ENCODE data around the gene RHOT1.

The RHOT1 gene

DNA sequence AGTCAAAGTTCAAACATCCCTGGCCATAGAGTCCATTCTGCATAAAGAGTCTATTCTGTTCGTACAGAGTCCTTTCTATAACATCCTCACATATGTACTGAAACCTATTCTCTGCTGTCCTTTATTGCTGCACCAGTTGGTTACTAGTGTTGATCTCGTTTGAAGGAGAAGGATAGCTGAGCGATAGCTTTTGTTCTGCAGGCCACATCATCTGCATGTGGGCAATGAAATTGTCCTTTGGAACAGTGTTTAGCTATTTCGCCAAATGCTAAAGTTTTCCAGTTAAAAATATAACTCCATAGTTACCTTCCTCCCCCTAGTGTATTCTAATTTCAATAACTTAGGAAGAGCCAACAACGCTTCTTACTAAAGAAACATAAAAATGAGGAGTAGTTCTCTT lies 6.0 kb downstream of the RHOT1 start:
- Histone ChIP-seq H3K27ac (ENCODE audit: low read depth, low read length) (no peak overlapping the region), H3K36me3 (ENCODE audit: control insufficient read depth in 1 of 2, insufficient read depth in 2 of 2, low read length in 2 of 2) (peaks cover 2 to 4% of the 10 kb centered on the region in 2 experiments), H3K14ac (ENCODE audit: low read length) (no peak overlapping the region), H2BK120ac (ENCODE audit: insufficient read depth, low read length, poor library complexity) (no peak overlapping the region), H3K79me2 (ENCODE audit: control insufficient read depth, insufficient read depth, low read length, poor library complexity) (no peaks in the 10 kb centered on the region), H4K12ac (ENCODE audit: low read depth, low read length) (no peak overlapping the region), H3K4me3 (ENCODE audit: low read depth, low read length) (no peak overlapping the region), H3K4me1 (ENCODE audit: control insufficient read depth in 1 of 2, insufficient read depth in 2 of 2, low read length in 2 of 2) (no peaks in the 10 kb centered on the region), H2AK5ac (ENCODE audit: low read length) (no peak overlapping the region), H2BK5ac (ENCODE audit: low read depth, low read length, poor library complexity) (no peak overlapping the region), H3K18ac (ENCODE audit: low read length) (no peak overlapping the region), H3K9ac (ENCODE audit: low read length) (no peak overlapping the region), H3K4ac (ENCODE audit: low read depth, low read length) (no peak overlapping the region), H2BK12ac (ENCODE audit: low read length) (no peak overlapping the region), H2AFZ (ENCODE audit: insufficient read depth, low read length, poor library complexity) (no peak overlapping the region), H3K79me1 (ENCODE audit: low read length) (no peaks in the 10 kb centered on the region), H4K91ac (ENCODE audit: low read depth, low read length) (no peak overlapping the region), H3K9me3 (ENCODE audit: insufficient read depth, low read depth, low read length) (no peaks in the 10 kb centered on the region), H4K8ac (ENCODE audit: low read depth, low read length) (no peak overlapping the region), H3K27me3 (ENCODE audit: insufficient read depth, low read length) (no peaks in the 10 kb centered on the region), H3K4me2 (ENCODE audit: low read length) (no peak overlapping the region), H3K23ac (ENCODE audit: low read length) (no peak overlapping the region)
- WGBS (ENCODE audit: extremely low coverage, insufficient coverage, insufficient read length), result no CpG with 5 or more reads among the region's 5 CpGs
- DNase-seq, result no peak

DNA sequence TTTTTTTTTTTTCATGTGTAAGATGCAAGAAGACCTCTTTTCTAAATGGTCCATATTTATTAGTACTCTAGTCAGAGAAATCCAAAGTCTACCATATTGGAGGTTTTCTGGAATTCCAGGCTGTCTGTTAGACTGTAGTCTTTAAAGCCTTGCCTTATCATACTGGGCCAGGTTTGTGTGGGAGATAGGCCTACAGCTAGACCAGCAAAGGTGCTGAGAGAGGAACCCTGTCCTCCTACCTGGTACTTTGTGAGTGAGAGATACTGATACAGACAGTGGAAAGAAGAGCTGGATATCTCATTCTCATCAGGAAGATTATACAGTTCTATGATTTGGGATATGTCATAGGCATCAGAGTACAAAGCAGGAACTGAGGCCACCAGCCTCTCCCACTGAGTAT lies 8.1 kb downstream of the RHOT1 start:
- H3K9me3 ChIP-seq (ENCODE audit: insufficient read depth, low read depth, low read length), result no peaks in the 10 kb centered on the region

DNA sequence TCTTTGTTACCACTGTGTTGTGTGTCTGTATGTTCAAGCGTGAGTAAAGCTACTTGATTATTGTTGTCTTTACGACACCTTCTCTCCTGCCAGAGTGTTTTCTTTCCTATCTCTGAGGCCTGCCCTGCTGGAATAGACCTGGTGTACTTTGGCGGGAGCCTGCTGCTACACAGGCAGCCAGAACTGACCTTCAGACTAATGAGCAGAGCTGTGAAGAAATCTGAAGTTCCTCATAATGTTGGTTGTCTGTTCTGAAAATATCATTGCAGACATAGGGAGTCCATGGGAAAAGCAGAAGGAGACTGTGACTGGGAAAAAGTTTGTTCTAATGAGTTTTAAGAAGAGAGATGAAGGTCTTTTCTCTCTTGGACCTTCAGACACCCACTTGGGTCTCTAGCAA lies 9.8 kb downstream of the RHOT1 start:
- H3K18ac ChIP-seq (ENCODE audit: low read length), result no peak overlapping the region
- no peak overlapping the region for H3K9ac ChIP-seq (ENCODE audit: low read length)
- H3K79me1 ChIP-seq (ENCODE audit: low read length), result no peaks in the 10 kb centered on the region
- H3K27ac ChIP-seq (ENCODE audit: low read depth, low read length), result no peak overlapping the region
- H3K4me3 ChIP-seq (ENCODE audit: low read depth, low read length), result no peak overlapping the region
- no peak overlapping the region for H2AK5ac ChIP-seq (ENCODE audit: low read length)
- H3K23ac ChIP-seq (ENCODE audit: low read length), result no peak overlapping the region
- H4K91ac ChIP-seq (ENCODE audit: low read depth, low read length), result no peak overlapping the region
- no peaks in the 10 kb centered on the region for H3K79me2 ChIP-seq (ENCODE audit: control insufficient read depth, insufficient read depth, low read length, poor library complexity)
- H3K4me1 ChIP-seq (ENCODE audit: control insufficient read depth in 1 of 2, insufficient read depth in 2 of 2, low read length in 2 of 2), result no peaks in the 10 kb centered on the region
- H3K27me3 ChIP-seq (ENCODE audit: insufficient read depth, low read length), result no peaks in the 10 kb centered on the region
- no peaks in the 10 kb centered on the region for H3K9me3 ChIP-seq (ENCODE audit: insufficient read depth, low read depth, low read length)
- H4K12ac ChIP-seq (ENCODE audit: low read depth, low read length), result no peak overlapping the region
- no peak overlapping the region for H3K4me2 ChIP-seq (ENCODE audit: low read length)
- H3K14ac ChIP-seq (ENCODE audit: low read length), result no peak overlapping the region
- peaks cover 2 to 6% of the 10 kb centered on the region in 2 experiments for H3K36me3 ChIP-seq (ENCODE audit: control insufficient read depth in 1 of 2, insufficient read depth in 2 of 2, low read length in 2 of 2)
- no peak overlapping the region for H2BK120ac ChIP-seq (ENCODE audit: insufficient read depth, low read length, poor library complexity)
- H2BK12ac ChIP-seq (ENCODE audit: low read length), result no peak overlapping the region
- no CpG with 5 or more reads among the region's 3 CpGs for WGBS (ENCODE audit: extremely low coverage, insufficient coverage, insufficient read length)
- H3K4ac ChIP-seq (ENCODE audit: low read depth, low read length), result no peak overlapping the region
- H4K8ac ChIP-seq (ENCODE audit: low read depth, low read length), result no peak overlapping the region
- no peak for DNase-seq
- H2AFZ ChIP-seq (ENCODE audit: insufficient read depth, low read length, poor library complexity), result no peak overlapping the region
- H2BK5ac ChIP-seq (ENCODE audit: low read depth, low read length, poor library complexity), result no peak overlapping the region

More for the DNA sequence above, 8.1 kb downstream of the RHOT1 start:
- Histone ChIP-seq H3K4me3 (ENCODE audit: low read depth, low read length) (no peak overlapping the region), H4K8ac (ENCODE audit: low read depth, low read length) (no peak overlapping the region), H2BK12ac (ENCODE audit: low read length) (no peak overlapping the region), H3K23ac (ENCODE audit: low read length) (no peak overlapping the region), H2BK5ac (ENCODE audit: low read depth, low read length, poor library complexity) (no peak overlapping the region), H3K27ac (ENCODE audit: low read depth, low read length) (no peak overlapping the region), H3K14ac (ENCODE audit: low read length) (no peak overlapping the region), H3K27me3 (ENCODE audit: insufficient read depth, low read length) (no peaks in the 10 kb centered on the region), H3K79me2 (ENCODE audit: control insufficient read depth, insufficient read depth, low read length, poor library complexity) (no peaks in the 10 kb centered on the region), H2BK120ac (ENCODE audit: insufficient read depth, low read length, poor library complexity) (no peak overlapping the region), H2AFZ (ENCODE audit: insufficient read depth, low read length, poor library complexity) (no peak overlapping the region), H3K18ac (ENCODE audit: low read length) (no peak overlapping the region), H4K12ac (ENCODE audit: low read depth, low read length) (no peak overlapping the region), H3K36me3 (ENCODE audit: control insufficient read depth in 1 of 2, insufficient read depth in 2 of 2, low read length in 2 of 2) (peaks cover 2 to 8% of the 10 kb centered on the region in 2 experiments), H3K4me2 (ENCODE audit: low read length) (no peak overlapping the region), H4K91ac (ENCODE audit: low read depth, low read length) (no peak overlapping the region), H3K4me1 (ENCODE audit: control insufficient read depth in 1 of 2, insufficient read depth in 2 of 2, low read length in 2 of 2) (no peaks in the 10 kb centered on the region), H2AK5ac (ENCODE audit: low read length) (no peak overlapping the region), H3K4ac (ENCODE audit: low read depth, low read length) (no peak overlapping the region), H3K9ac (ENCODE audit: low read length) (no peak overlapping the region), H3K79me1 (ENCODE audit: low read length) (no peaks in the 10 kb centered on the region)
- no peak for DNase-seq

- no peak overlapping the region for H2BK120ac ChIP-seq (ENCODE audit: insufficient read depth, low read length, poor library complexity)
- no peaks in the 10 kb centered on the region for H3K4me1 ChIP-seq (ENCODE audit: control insufficient read depth in 1 of 2, insufficient read depth in 2 of 2, low read length in 2 of 2)
- H3K18ac ChIP-seq (ENCODE audit: low read length), result no peak overlapping the region
- H3K23ac ChIP-seq (ENCODE audit: low read length), result no peak overlapping the region
- H3K9me3 ChIP-seq (ENCODE audit: insufficient read depth, low read depth, low read length), result no peaks in the 10 kb centered on the region
- DNase-seq, result no peak
- no peak overlapping the region for H3K4me2 ChIP-seq (ENCODE audit: low read length)
- no peak overlapping the region for H3K4me3 ChIP-seq (ENCODE audit: low read depth, low read length)
- H3K9ac ChIP-seq (ENCODE audit: low read length), result no peak overlapping the region
- H3K14ac ChIP-seq (ENCODE audit: low read length), result no peak overlapping the region
- H4K12ac ChIP-seq (ENCODE audit: low read depth, low read length), result no peak overlapping the region
- H2AK5ac ChIP-seq (ENCODE audit: low read length), result no peak overlapping the region
- no peaks in the 10 kb centered on the region for H3K27me3 ChIP-seq (ENCODE audit: insufficient read depth, low read length)
- H2BK5ac ChIP-seq (ENCODE audit: low read depth, low read length, poor library complexity), result no peak overlapping the region
- WGBS (ENCODE audit: extremely low coverage, insufficient coverage, insufficient read length), result no CpG with 5 or more reads among the region's 3 CpGs
- H4K91ac ChIP-seq (ENCODE audit: low read depth, low read length), result no peak overlapping the region
- H3K27ac ChIP-seq (ENCODE audit: low read depth, low read length), result no peak overlapping the region
- H4K8ac ChIP-seq (ENCODE audit: low read depth, low read length), result no peak overlapping the region
- no peak overlapping the region for H3K4ac ChIP-seq (ENCODE audit: low read depth, low read length)
- no peaks in the 10 kb centered on the region for H3K79me1 ChIP-seq (ENCODE audit: low read length)
- H3K36me3 ChIP-seq (ENCODE audit: control insufficient read depth in 1 of 2, insufficient read depth in 2 of 2, low read length in 2 of 2), result peaks cover 11 to 18% of the 10 kb centered on the region in 2 experiments
- H2AFZ ChIP-seq (ENCODE audit: insufficient read depth, low read length, poor library complexity), result no peak overlapping the region
- no peak overlapping the region for H2BK12ac ChIP-seq (ENCODE audit: low read length)
- no peaks in the 10 kb centered on the region for H3K79me2 ChIP-seq (ENCODE audit: control insufficient read depth, insufficient read depth, low read length, poor library complexity)
Observed at GRCh38 chr17:32155896-32156295, 13.6 kb downstream of the RHOT1 start.

Data from trophoblast cell (in vitro differentiated cells and primary cell).